PC-3 (cell line): Measurements from ENCODE around the gene PCDHGA4.

Experiments
- EZH2 ChIP-seq: fragments of 300-600 bp; sonication (generic); IDR thresholded peaks from one replicate; pipeline ENCODE4 v1.6.1; 2017; ENCODE audit warnings: antibody characterized with exemption, mild to moderate bottlenecking, low read length; ENCODE audit not compliant: unreplicated experiment
- TF ChIP-seq, protein P1 (sequence below): fragments of 300-600 bp; sonication (generic); conservative IDR thresholded peaks from 2 replicates; pipeline ENCODE4 v1.5.1; 2017; ENCODE audit warnings: antibody characterized with exemption, low read depth, mild to moderate bottlenecking, low read length

DNA sequence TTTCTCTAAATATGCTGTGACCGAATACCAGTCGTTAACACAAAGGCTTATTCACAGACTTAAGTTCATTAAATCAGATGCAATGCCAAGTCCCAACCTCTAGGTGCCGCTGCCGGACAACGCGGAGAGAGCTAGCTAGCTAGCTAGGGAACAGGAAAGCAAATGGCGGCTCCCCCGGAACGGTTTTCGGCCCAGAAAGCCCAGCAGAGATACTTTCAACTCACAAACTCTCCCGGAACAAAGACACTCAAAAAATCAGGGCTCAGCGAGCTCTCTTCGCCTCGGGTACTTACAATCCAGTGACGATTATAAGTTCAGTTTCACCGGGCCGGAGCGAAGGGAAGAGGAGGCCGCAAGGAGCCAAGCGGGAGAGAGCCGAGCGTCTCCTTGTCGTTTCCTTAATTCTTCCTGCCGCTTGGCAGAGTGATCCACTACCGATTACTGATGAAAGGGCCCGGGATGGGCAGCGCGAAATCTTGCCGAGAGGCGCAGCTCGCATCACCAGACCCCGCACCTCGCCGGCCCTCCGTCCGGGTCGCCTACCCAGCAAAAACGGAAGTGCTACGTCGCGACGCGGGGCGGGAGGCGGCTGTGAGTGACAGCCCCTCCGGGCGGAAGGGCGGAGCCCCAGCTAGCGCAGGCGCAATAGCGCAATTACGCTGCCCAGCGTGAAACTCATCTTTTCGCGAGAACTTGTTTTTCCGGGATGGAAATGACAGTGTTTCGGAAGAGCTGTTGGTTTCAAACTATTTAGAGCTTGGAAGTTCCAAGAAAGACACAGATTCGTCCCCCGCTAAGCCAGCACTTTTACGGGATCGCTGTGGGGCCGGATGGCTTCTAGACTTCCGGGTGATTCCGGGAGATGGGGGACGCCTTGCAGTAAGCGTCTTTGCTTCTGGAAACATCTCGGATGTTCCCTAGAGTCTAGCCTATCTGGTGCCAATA is 34.3 kb upstream of the PCDHGA4 start, which contains the start of gene TAF7:
- TF ChIP-seq EZH2 = no peak
- TF ChIP-seq, protein P1, sequence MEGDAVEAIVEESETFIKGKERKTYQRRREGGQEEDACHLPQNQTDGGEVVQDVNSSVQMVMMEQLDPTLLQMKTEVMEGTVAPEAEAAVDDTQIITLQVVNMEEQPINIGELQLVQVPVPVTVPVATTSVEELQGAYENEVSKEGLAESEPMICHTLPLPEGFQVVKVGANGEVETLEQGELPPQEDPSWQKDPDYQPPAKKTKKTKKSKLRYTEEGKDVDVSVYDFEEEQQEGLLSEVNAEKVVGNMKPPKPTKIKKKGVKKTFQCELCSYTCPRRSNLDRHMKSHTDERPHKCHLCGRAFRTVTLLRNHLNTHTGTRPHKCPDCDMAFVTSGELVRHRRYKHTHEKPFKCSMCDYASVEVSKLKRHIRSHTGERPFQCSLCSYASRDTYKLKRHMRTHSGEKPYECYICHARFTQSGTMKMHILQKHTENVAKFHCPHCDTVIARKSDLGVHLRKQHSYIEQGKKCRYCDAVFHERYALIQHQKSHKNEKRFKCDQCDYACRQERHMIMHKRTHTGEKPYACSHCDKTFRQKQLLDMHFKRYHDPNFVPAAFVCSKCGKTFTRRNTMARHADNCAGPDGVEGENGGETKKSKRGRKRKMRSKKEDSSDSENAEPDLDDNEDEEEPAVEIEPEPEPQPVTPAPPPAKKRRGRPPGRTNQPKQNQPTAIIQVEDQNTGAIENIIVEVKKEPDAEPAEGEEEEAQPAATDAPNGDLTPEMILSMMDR = peak; percentile 77
